Glomerular visceral epithelial cell (primary cell): ENCODE measurements around the gene TECPR1.
A peak's percentile ranks its signal among the peaks of the same experiment; 100 is the strongest.

Source experiments
- DNase-seq: peaks from one replicate; pipeline ENCODE4 v3.0.0-alpha.2; 2016; ENCODE audit errors: extremely low spot score

TECPR1 gene

GRCh38 chr7:98211676-98212531 lies 40.1 kb downstream of the TECPR1 start:
- DNase-seq, result no peak

- DNase-seq, result peak; percentile 45
These were observed 40.8 kb downstream of the TECPR1 start, which contains the start of gene BHLHA15 for GRCh38 chr7:98211221-98211675. Gene BHLHA15 (plus strand): TSS chr7:98211439. CDS start chr7:98212310, 871 bp downstream.

GRCh38 chr7:98210513-98211220 lies 41.4 kb downstream of the TECPR1 start:
- DNase-seq, result no peak

- DNase-seq, result no peak
These were observed 42.7 kb downstream of the TECPR1 start for GRCh38 chr7:98209166-98209920.

GRCh38 chr7:98206451-98207330 lies 45.3 kb downstream of the TECPR1 start:
- no peak for DNase-seq

GRCh38 chr7:98205162-98205845 lies 46.7 kb downstream of the TECPR1 start:
- no peak for DNase-seq

GRCh38 chr7:98204670-98205069 lies 47.4 kb downstream of the TECPR1 start:
- no peak for DNase-seq

- no peak for DNase-seq
These were observed 47.9 kb downstream of the TECPR1 start for GRCh38 chr7:98203964-98204605.

GRCh38 chr7:98203261-98203963 lies 48.6 kb downstream of the TECPR1 start:
- no peak for DNase-seq

- peak; percentile 13 for DNase-seq
These were observed 49.5 kb downstream of the TECPR1 start for GRCh38 chr7:98202367-98203195.

GRCh38 chr7:98200364-98200763 lies 51.7 kb downstream of the TECPR1 start:
- DNase-seq, result no peak

- DNase-seq, result no peak
These were observed 52.9 kb downstream of the TECPR1 start for GRCh38 chr7:98199131-98199530.

GRCh38 chr7:98196706-98197605 lies 55.1 kb downstream of the TECPR1 start:
- DNase-seq, result no peak

- DNase-seq, result no peak
These were observed 57.2 kb downstream of the TECPR1 start for GRCh38 chr7:98194672-98195457.

GRCh38 chr7:98194186-98194585 lies 57.8 kb downstream of the TECPR1 start:
- DNase-seq, result no peak

- DNase-seq, result no peak
These were observed 58.4 kb downstream of the TECPR1 start for GRCh38 chr7:98193474-98194180.
